Activated CD8-positive, alpha-beta memory T cell treated with anti-CD3 and anti-CD28 coated beads for 24 hours (primary cell): ENCODE results near the gene GYPC.

Experiments
- DNase-seq: peaks from one replicate; pipeline ENCODE4 v3.0.0-alpha.2; 2020

Gene GYPC

DNA sequence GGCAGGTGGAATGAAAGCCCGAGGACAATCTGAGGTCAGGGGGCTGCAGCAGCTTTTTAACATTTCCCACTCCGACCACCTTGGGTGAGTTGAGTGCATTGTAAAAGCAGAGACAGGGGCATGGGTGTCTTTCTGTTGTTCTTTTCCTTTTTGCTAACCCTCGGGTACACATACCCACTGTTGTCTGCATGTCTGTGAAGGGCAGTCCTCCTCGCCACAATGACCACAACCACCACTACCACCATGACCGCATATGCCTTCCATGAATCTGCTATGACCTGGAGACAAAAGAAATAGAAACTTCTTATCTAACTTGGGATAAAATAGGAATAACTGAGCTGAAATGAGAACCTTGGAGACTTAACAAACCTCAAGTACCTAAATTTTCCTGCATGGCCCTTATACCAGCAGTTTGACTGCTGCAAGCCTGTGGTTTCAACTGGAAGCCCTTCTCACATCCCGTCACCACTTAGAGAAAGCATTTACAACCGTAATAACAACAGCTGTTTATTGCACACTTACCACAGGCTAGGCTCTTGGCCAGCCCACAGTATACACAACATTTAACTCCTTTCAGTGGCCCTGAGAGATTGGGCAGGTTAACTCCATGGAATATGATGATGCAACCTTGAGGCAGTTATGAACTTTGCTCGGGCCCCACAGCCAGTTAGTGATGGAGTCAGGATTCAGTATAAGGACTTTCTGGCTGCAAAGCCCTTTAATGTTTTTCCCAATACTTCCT, 80.3 kb downstream of the GYPC start:
- no peak for DNase-seq

DNA sequence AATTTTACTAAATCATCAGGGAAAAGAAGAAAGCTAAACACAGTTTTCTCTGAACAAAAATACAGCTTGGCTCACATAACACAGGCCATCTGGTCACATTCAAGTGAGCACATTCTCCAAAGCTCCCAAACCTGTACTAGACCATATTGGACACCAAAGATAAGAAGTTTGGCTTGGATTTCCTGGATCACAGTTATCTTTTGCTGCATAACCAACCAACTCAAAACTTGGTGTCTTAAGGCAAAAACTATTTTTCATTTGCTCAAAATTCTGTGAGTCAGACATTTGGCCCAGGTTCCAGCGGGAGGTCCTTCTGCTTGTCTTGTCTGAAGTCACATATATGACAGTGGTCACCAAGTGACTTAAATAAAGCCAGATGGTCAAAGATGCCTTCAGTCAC, 83.2 kb downstream of the GYPC start:
- no peak for DNase-seq

DNA sequence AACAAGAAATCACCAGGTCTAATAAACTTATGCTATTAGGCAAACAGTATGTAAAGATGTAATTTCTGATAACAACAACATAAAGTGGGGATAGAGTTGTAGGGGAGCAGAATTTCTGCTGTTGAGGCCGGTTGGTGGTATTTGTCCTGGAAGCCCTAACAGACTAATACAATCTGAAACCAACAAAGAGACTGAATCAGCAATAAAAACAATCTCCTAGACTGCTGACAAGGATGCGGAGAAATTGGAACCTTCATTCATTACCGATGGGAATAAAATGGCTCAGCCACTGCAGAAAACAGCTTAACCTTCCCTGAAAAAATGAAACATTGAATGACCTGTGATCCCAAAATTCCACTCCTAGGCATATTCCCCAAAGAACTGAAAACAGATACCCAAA, 88.7 kb downstream of the GYPC start:
- DNase-seq, result no peak
